ENCODE data around the gene MESP2.

DNA sequence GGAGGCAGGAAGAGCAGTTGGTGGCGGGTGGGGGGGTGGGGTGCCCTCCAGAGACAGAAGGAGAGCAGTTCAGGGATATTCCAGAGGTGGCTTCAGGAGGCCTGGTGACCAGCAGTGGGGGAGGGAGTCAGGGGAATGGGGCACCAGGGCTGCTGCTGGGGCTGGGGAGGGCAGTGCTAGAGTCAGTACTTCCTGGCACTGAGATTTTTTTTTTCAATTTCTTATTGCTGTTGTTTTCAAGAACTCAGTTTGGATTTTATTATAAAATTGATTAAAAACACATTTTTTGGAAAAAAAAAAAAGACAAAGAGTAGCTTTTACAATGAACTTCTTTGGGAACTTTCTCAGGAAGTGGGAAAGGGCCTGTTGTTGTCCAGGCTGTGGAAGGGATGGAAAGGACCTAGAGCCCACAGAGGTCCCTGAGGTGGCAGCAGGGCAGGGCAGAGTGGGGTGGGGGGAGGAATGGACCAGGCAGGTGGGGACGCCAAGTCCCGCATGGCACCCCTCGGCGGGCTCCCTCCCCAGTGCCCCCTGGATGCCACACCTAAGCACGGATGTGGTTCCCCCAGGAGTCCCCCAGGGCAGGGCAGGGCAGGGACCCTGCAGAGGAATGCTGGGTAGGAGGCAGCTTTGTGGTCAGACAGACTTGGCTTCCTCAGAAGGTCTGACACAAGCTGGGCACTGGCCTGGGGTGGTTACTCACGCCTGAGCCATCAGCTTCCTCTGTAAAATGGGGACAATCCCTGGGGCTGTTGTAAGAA lies 47.0 kb downstream of the MESP2 start:
- TF ChIP-seq POLR2AphosphoS5 (IDR thresholded peaks at IDR 0.05; ENCODE audit: low read depth, low read length) (no peak), TAF1 (IDR thresholded peaks at IDR 0.05; ENCODE audit: borderline replicate concordance, low read depth, low read length) (no peak), POLR2A (IDR thresholded peaks at IDR 0.05; ENCODE audit: low read depth, low read length) (no peak)
